ENCODE results near the gene RHEBL1.
A peak's percentile ranks its signal among the peaks of the same experiment; 100 is the strongest.
"Not testable (repeated sequence)": the region's sequence is repeated elsewhere in the genome, so short reads cannot be mapped to it uniquely, and the experiment has no call there.

Gene RHEBL1

GRCh38 chr12:49088932-49089330 is 19.2 kb upstream of the RHEBL1 start:
- DNase-seq: no peak

GRCh38 chr12:49088150-49088931 is 18.6 kb upstream of the RHEBL1 start:
- peak; percentile 66 to 91 for DNase-seq

GRCh38 chr12:49086116-49086515 is 16.3 kb upstream of the RHEBL1 start:
- no peak for DNase-seq

- no peak for DNase-seq
Observed at GRCh38 chr12:49084438-49084837, 14.7 kb upstream of the RHEBL1 start.

DNA sequence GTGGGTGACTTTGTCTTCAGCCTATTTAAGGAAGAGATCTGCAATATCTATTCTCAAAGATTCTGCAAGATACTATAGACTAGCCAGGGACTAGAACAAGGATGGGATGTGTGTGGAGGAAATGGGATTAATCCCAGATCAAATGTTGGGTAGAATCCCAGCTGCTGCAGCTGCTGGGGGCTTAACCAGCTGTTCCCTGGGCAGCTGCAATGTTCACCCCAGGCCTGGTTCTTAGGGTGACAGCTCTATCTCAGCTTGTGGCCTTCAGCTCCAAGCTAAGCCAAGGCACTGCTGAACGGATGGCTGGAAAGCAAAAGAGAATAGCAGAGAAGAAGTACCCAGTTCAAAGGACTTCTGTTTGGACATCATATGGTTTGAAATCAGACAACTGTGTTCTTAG is 10.0 kb upstream of the RHEBL1 start:
- DNase-seq: no peak

DNA sequence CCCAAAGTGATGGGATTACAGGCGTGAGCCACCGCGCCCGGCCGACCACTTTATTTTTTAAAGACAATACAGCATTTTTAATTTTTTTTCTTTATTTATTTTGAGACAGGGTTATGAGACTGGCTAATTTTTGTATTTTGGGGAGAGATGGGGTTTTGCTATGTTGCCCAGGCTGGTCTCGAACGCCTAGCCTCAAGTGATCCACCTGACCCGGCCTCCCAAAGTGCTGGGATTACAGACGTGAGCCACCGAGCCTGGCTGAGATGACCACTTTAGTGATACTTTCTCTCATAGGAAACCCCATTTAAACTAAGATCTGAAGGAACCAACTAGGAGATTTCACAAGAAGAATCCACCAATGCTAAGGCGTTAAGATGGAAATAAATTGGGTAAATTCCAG is 1.2 kb upstream of the RHEBL1 start:
- DNase-seq: no peak

DNA sequence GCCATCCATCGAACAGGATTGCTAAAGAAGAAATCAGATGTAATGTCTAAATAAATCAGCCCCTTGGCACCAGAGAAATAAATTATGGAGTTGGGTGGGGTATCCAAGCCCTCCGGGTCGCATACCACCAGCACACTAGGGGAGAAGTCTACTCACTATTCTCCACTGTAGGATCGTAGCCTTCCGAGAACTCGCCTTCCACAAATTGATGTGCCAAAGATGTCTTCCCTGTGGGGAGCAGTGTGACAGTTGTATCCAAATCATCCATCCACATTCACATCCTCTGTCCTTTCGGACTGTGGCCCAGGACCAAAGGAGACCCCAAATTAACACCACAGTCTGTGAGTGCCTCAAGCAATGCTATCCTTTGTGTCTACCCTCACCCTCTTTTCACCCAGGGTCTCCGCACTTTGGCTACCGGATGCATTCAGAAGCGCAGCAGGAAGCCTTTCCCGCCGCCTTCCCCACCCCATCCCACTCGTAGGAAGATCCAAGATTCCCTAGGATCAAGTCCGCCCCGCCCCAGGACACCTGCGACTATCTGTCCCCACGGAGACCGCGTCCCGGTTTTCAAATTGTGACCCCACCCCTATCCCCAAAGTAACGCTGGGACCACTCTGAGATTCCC is 786 bp downstream of the RHEBL1 start:
- no peak for DNase-seq

DNA sequence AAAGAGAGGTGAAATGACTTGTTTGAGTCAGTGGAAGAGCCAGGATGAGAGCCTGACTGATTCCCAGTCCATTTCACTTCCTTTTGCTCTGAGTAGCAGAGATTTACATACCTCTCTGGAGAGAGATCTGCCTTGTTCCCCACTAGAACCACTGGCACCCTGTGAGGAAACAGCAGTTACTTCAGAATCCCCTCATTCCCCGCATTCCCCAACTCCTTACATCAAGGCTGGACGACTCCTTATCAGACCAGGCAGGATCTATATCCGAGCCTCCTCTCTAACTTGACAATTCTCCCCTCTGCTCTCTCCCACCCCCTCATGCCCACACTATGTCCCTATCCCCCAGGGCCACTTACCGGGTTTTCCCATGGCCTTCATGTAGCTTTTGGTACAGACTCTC is 3.7 kb downstream of the RHEBL1 start:
- no peak for DNase-seq

- no peak for DNase-seq
Observed at GRCh38 chr12:49064767-49065152, 5.0 kb downstream of the RHEBL1 start.

DNA sequence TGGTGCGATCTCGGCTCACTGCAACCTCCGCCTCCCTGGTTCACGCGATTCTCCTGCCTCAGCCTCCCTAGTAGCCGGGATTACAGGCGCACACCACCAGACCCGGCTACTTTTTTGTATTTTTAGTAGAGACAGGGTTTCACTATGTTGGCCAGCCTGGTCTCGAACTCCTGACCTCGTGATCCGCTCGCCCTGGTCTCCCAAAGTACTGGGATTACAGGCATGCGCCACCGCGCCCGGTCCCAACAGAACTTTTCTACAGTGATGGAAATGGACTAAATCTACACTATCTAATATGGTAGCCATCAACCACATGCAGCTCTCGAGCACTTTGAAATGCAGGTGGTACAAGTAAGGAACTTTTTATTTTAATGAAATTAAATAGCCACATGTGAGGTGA is 7.9 kb downstream of the RHEBL1 start:
- DNase-seq: not testable (repeated sequence)

DNA sequence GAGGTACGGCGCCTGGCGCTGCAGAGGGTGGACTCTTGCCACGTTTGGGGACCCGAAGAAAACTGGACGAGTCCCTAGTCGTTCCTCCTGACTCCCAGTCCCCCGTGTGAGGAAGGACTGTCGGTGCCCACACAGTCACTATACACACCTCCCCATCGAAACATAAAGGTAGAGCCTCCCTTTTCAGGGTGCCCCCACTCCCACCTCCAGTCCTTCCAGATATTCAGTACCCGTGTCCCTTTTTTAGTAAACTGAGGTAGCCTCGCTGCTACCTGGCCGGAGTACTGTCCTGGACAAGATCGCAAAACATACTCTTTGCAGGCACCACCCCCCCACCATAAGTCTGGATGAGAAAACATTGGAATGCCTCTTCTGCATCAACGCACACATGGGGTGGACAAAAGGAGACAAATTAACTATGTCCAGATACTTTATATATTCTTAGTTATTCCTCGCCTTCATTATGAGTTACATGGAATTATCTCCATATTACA is 8.6 kb downstream of the RHEBL1 start:
- no peak for DNase-seq

DNA sequence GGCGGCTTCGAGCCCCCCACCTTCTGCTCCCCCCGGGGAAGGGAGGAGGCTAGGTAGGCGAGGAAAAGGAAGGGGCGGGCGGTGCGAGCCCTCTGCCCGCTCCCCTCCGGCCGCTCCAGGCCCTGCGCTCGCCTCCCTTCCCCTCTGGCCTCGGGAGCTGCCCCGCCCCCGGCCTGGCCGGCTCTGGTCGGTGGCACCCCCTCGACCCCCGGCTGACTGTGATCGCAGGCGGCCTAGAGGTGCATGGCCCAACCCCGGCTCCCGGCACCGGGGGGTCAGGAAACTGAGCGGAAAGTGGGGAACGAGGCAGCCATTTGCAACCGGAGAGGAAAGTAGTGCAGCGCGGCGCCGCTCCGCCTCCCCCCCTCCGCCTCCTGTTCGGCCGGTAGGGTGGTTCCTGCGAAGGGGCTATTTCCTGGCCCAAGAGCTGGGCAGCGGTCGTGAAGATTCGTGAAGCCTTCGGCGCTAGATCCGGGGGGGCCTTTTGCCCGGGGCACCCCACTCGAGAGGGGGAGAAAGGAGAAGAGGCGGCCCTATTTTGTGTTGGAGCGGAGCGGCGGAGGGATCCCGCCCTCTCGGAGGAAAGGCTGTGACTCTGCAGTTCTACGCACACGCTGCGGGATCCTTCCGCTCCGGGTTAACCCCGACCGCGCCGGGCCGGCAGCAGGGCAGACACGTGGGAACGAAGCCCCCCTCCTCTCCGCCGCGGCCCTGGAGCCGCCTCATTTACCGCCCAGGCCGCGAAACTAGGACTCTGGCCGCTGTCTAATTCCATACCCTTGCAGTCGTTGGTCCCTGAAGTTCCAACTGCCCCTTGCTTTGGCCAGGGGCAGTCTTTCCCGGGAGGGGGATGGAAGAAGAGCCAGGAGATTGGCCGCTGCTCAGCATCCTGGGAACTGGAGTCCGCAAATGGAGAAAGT is 9.3 kb downstream of the RHEBL1 start, which contains the start of gene KMT2D:
TSS of gene KMT2D (minus strand) at position 558 of the 920 bp plus-strand sequence. CDS start 5,470 bp downstream, outside the sequence.
- peak; percentile 78 to 94 for DNase-seq

GRCh38 chr12:49059299-49060171 is 10.2 kb downstream of the RHEBL1 start:
- DNase-seq: peak in 1 of 2 experiments; percentile 13

- no peak for DNase-seq
Observed at GRCh38 chr12:49059045-49059298, 10.8 kb downstream of the RHEBL1 start.

DNA sequence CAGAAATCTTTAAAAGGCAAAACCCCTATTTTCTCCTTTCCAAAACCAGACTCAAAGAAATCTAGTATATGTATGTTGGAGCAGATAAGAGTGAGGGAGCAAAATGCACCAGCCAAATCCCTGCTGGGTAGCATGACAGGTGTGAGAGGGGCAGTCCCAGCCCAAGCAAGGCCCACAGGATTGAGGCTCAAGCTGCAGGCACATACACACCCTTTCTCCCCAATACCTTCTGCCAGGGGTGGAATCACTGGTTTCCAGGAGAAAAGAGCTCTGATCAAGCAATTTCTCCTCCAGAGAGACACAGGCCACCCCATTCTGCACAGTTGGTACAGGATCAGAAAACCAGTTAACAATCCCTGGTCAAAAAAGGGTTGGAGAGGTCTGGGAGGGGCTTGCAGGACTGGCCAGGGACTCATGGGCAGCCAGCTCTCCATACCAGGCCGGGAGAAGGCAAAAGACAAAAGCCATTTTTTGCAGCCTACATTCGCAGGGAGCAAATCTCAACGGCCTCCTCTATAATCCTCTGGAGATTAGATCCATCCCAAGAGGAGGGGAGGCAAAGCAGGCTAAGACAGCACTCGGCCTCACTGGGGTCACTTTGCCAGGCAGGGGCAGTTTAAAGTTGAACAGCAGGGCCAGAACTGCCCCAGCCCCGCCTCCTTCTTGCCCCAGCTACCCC is 11.3 kb downstream of the RHEBL1 start:
- DNase-seq: no peak

- DNase-seq: no peak
Observed at GRCh38 chr12:49057888-49058287, 11.9 kb downstream of the RHEBL1 start.

DNA sequence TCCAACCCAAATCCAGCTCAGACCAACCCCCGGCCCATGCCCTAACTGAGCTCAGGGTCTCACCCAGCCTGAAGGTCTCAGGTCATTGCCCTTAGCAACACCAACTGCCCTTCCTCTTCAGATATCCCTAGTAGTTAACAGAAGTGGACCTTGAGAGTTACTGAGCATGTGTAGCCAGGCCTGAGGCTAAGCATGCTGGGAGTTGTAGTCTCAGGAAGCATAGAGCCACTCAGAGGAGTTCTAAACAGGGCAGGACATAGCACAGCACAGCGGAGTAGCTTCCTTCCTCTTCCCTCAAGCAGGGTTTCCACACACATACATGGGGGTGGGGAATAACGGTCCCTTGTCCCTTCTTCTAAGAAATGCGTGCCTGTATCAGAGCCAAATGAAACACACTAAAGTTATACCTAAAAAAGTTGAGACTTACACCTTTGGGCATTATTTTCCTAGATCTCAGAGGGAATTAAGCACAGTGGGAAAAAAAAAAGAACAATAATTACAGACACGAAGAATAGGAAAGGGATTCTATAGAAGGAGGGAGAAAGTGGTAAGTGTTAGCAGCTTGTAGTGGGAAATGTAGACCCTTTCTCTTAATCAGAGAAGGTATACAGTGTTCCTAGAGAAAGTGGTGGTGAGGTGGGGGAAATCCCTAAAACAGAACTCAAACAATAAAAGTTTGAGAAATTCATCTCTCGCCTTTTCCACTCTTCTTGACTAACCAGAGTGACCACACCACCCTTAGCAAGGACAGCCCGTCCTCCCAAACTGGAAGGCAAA is 13.6 kb downstream of the RHEBL1 start:
- peak in 1 of 2 experiments; percentile 43 for DNase-seq

DNA sequence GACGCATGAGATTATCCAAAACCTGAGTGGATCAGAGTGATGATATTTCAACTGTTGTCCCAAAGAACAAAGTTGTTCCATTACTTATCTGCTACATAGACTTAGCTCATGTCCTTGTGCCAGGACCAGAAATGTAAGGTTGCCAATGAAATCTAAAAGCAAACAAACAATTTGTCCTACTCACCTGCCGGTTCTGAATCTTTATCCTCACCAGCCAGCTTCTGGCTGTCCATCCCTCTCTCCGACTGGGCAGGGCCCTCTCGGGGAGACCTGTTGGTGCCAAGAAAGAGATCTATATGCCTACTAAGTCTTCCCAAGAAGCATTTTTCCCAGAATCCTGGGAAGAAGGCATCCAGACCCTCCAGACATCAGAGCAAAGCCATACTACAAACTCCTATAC is 14.7 kb downstream of the RHEBL1 start:
- DNase-seq: no peak

- no peak for DNase-seq
Observed at GRCh38 chr12:49054524-49054923, 15.3 kb downstream of the RHEBL1 start.

GRCh38 chr12:49054096-49054495 is 15.7 kb downstream of the RHEBL1 start:
- no peak for DNase-seq

Data from NCI-H446 (cell line).